GM23338 (cell line): ENCODE measurements around the gene ZSWIM5. TPM values are rescaled to one million over a fixed set of nuclear protein-coding genes. Genes with fewer than 3 reads are reported as not detected.

Source experiments
- ATAC-seq: fragments of 200-7000 bp; cut with Tn5 transposase; 3 replicates; pipeline ENCODE4 v1.9.1; 2020
- DNase-seq: peaks from one replicate; pipeline ENCODE4 v3.0.0-alpha.2; 2015; ENCODE audit warnings: low spot score
- H2AFZ ChIP-seq: fragments of 200-600 bp; sonication (generic); 2 replicates; pipeline ENCODE4 v1.8.0; 2016; ENCODE audit warnings: antibody characterized with exemption, mild to moderate bottlenecking, moderate library complexity
- H3F3A ChIP-seq: fragments of 200-600 bp; sonication (generic); replicated peaks from 2 replicates; pipeline ENCODE4 v1.8.0; 2017; ENCODE audit warnings: antibody characterized with exemption, mixed run types, low read depth
- H3K27ac ChIP-seq: fragments of 200-600 bp; sonication (generic); 2 replicates; pipeline ENCODE4 v1.6.1; 2016; ENCODE audit warnings: low read depth
- H3K27me3 ChIP-seq: fragments of 200-600 bp; sonication (generic); 2 replicates; pipeline ENCODE4 v1.8.0; 2016; ENCODE audit warnings: mild to moderate bottlenecking, mixed run types, moderate library complexity; ENCODE audit not compliant: insufficient read depth
- H3K36me3 ChIP-seq: fragments of 200-600 bp; sonication (generic); 2 replicates; pipeline ENCODE4 v1.8.0; 2016; ENCODE audit warnings: mild to moderate bottlenecking; ENCODE audit not compliant: insufficient read depth
- H3K4me1 ChIP-seq: fragments of 200-600 bp; sonication (generic); 2 replicates; pipeline ENCODE4 v1.8.0; 2016; ENCODE audit warnings: mild to moderate bottlenecking, moderate library complexity; ENCODE audit not compliant: insufficient read depth
- H3K4me2 ChIP-seq: fragments of 200-600 bp; sonication (generic); 2 replicates; pipeline ENCODE4 v1.7.1; 2017; ENCODE audit warnings: mixed run types
- H3K4me3 ChIP-seq: fragments of 200-600 bp; sonication (generic); 2 replicates; pipeline ENCODE4 v1.6.1; 2016; ENCODE audit warnings: mixed run types
- H3K79me2 ChIP-seq: fragments of 200-600 bp; sonication (generic); replicated peaks from 2 replicates; pipeline ENCODE4 v1.8.0; 2017; ENCODE audit warnings: mild to moderate bottlenecking; ENCODE audit not compliant: insufficient read depth
- H3K9me2 ChIP-seq: fragments of 200-600 bp; sonication (generic); 2 replicates; pipeline ENCODE4 v1.8.0; 2017; ENCODE audit not compliant: insufficient read depth
- H4K20me1 ChIP-seq: fragments of 200-600 bp; sonication (generic); replicated peaks from 2 replicates; pipeline ENCODE4 v1.8.0; 2017; ENCODE audit warnings: mild to moderate bottlenecking; ENCODE audit not compliant: insufficient read depth
- H3K27ac Mint-ChIP-seq: 2 replicates; pipeline ENCODE4 v1.8.0; 2020; ENCODE audit warnings: inconsistent platforms, mild to moderate bottlenecking, moderate library complexity, mixed read lengths
- H3K27me3 Mint-ChIP-seq: 3 replicates; pipeline ENCODE4 v1.8.0; 2022; ENCODE audit warnings: low read depth, mild to moderate bottlenecking, moderate library complexity, mixed read lengths, inconsistent platforms; ENCODE audit not compliant: insufficient read depth, poor library complexity
- H3K36me3 Mint-ChIP-seq: 3 replicates; pipeline ENCODE4 v1.8.0; 2021; ENCODE audit warnings: low read depth, mild to moderate bottlenecking, inconsistent platforms, moderate library complexity, mixed read lengths
- H3K4me1 Mint-ChIP-seq: 3 replicates; pipeline ENCODE4 v1.8.0; 2020; ENCODE audit warnings: mild to moderate bottlenecking, inconsistent platforms, mixed read lengths
- H3K4me3 Mint-ChIP-seq: 3 replicates; pipeline ENCODE4 v1.8.0; 2021; ENCODE audit warnings: moderate library complexity, mild to moderate bottlenecking, inconsistent platforms, mixed read lengths
- H3K9me3 Mint-ChIP-seq: 3 replicates; pipeline ENCODE4 v1.8.0; 2020; ENCODE audit warnings: moderate library complexity, mild to moderate bottlenecking, inconsistent platforms, mixed read lengths
- CREB1 ChIP-seq: fragments of 250-450 bp; sonication (Bioruptor Pico); IDR thresholded peaks from 2 replicates; pipeline ENCODE4 v1.5.0; 2020; ENCODE audit warnings: low read depth, mild to moderate bottlenecking, moderate library complexity
- EZH2 ChIP-seq: fragments of 200-600 bp; sonication (generic); IDR thresholded peaks from one replicate; pipeline ENCODE4 v1.8.0; 2017; ENCODE audit warnings: antibody characterized with exemption, mild to moderate bottlenecking, low read depth; ENCODE audit not compliant: unreplicated experiment
- EZH2phosphoT487 ChIP-seq: fragments of 200-600 bp; sonication (generic); IDR thresholded peaks from one replicate; pipeline ENCODE4 v1.8.1; 2018; ENCODE audit warnings: antibody characterized with exemption; ENCODE audit not compliant: unreplicated experiment
- JUNB ChIP-seq: IDR thresholded peaks from one replicate; pipeline ENCODE4 v1.6.1; 2016; ENCODE audit warnings: antibody characterized with exemption; ENCODE audit not compliant: unreplicated experiment
- NANOG ChIP-seq: IDR thresholded peaks from 2 replicates; pipeline ENCODE4 v1.6.1; 2016; ENCODE audit warnings: antibody characterized with exemption, borderline replicate concordance
- POLR2AphosphoS5 ChIP-seq: IDR thresholded peaks from 2 replicates; pipeline ENCODE4 v1.6.1; 2016; ENCODE audit warnings: antibody characterized with exemption, low read depth
- ZNF114 ChIP-seq: fragments of 250-450 bp; sonication (Bioruptor Pico); IDR thresholded peaks from 2 replicates; pipeline ENCODE4 v1.5.0; 2020; ENCODE audit warnings: mild to moderate bottlenecking, moderate library complexity
- ZNF331 ChIP-seq: fragments of 250-450 bp; sonication (Bioruptor Pico); IDR thresholded peaks from 2 replicates; pipeline ENCODE4 v1.5.0; 2020; ENCODE audit warnings: low read depth, mild to moderate bottlenecking, moderate library complexity
- polyA plus RNA-seq: library from polyadenylated mRNA; unstranded; fragments of >200 nt; fragmentation: Nextera tagmentation; extraction: Ambion mirVana; gene quantifications from 2 replicates; pipeline ENCODE4 v1.2.1, GENCODE V29; 2016
- total RNA-seq: library from RNA; depleted of rRNA; stranded (reverse); fragments of >200 nt; shearing (Covaris generic); gene quantifications from 2 replicates; pipeline ENCODE4 v1.2.3, GENCODE V29; 2014
- TF ChIP-seq, protein P1 (sequence below): IDR thresholded peaks from one replicate; pipeline ENCODE4 v1.6.1; 2018; ENCODE audit warnings: antibody characterized with exemption; ENCODE audit not compliant: unreplicated experiment
- TF ChIP-seq, protein P2 (sequence below): IDR thresholded peaks from 2 replicates; pipeline ENCODE4 v1.6.1; 2016; ENCODE audit warnings: antibody characterized with exemption
- TF ChIP-seq, protein P3 (sequence below): fragments of 250-450 bp; sonication (Bioruptor Pico); IDR thresholded peaks from 2 replicates; pipeline ENCODE4 v1.5.0; 2020; ENCODE audit warnings: mild to moderate bottlenecking, moderate library complexity
- TF ChIP-seq, protein P4 (sequence below), 2 experiments: fragments of 200-600 bp in 1 of 2; sonication (generic) in 1 of 2; conservative IDR thresholded peaks; 2 replicates each; pipeline versions ENCODE4 v1.5.1 to v1.6.1; 2016 to 2017; ENCODE audit warnings: antibody characterized with exemption in 2 of 2, low read depth in 2 of 2, mild to moderate bottlenecking in 2 of 2, moderate library complexity in 1 of 2

Gene ZSWIM5
- total and polyA plus RNA-seq, 2 experiments from 2014 or later = 0.65 to 3.6 TPM

DNA sequence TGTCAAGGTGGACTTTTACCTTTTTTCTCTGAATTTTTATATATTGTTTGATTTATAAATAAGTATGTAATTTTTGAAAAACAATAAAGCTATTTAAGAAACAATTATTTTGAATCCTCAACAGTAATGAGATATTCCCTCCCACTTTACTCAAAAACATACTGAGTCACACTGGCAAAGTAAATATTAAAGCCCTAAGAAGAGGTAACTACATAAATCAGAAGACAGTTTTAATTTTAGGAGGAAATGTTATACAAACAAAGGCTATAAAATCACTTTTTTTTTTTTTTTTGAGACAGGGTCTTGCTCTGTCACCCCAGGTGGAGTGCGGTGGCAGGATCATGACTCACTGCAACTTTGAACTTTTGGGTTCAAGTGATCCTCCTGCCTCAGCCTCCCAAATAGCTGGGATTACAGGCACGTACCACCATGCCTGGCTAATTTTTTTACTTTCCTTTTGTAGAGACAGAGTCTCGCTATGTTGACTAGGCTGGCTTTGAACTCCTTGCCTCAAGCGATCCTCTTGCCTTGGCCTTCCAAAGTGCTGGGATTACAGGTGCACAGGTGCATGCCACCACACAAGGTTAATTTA lies 36.2 kb downstream of the ZSWIM5 start:
- no peaks in the 10 kb centered on the region for H3K9me2 ChIP-seq
- H4K20me1 ChIP-seq = no peaks in the 10 kb centered on the region
- Mint-ChIP-seq H3K36me3 (no peaks in the 10 kb centered on the region), H3K4me1 (no peaks in the 10 kb centered on the region), H3K9me3 (peaks cover 2% of the 10 kb centered on the region; the same call in 1 of the 3 replicates), H3K27ac (no peak overlapping the region), H3K4me3 (no peak overlapping the region), H3K27me3 (no peaks in the 10 kb centered on the region)
- H3F3A ChIP-seq = no peaks in the 10 kb centered on the region
- H3K27me3 ChIP-seq = no peaks in the 10 kb centered on the region
- no peaks in the 10 kb centered on the region for H3K4me1 ChIP-seq
- H3K36me3 ChIP-seq = no peaks in the 10 kb centered on the region
- H3K27ac ChIP-seq = no peak overlapping the region
- no peak for DNase-seq
- TF ChIP-seq NANOG (no peak), ZNF331 (CRISPR knock-in tag) (no peak), CREB1 (CRISPR knock-in tag) (no peak), EZH2phosphoT487 (no peak), ZNF114 (CRISPR knock-in tag) (no peak), EZH2 (no peak), POLR2AphosphoS5 (no peak), JUNB (no peak)
- TF ChIP-seq, protein P1, sequence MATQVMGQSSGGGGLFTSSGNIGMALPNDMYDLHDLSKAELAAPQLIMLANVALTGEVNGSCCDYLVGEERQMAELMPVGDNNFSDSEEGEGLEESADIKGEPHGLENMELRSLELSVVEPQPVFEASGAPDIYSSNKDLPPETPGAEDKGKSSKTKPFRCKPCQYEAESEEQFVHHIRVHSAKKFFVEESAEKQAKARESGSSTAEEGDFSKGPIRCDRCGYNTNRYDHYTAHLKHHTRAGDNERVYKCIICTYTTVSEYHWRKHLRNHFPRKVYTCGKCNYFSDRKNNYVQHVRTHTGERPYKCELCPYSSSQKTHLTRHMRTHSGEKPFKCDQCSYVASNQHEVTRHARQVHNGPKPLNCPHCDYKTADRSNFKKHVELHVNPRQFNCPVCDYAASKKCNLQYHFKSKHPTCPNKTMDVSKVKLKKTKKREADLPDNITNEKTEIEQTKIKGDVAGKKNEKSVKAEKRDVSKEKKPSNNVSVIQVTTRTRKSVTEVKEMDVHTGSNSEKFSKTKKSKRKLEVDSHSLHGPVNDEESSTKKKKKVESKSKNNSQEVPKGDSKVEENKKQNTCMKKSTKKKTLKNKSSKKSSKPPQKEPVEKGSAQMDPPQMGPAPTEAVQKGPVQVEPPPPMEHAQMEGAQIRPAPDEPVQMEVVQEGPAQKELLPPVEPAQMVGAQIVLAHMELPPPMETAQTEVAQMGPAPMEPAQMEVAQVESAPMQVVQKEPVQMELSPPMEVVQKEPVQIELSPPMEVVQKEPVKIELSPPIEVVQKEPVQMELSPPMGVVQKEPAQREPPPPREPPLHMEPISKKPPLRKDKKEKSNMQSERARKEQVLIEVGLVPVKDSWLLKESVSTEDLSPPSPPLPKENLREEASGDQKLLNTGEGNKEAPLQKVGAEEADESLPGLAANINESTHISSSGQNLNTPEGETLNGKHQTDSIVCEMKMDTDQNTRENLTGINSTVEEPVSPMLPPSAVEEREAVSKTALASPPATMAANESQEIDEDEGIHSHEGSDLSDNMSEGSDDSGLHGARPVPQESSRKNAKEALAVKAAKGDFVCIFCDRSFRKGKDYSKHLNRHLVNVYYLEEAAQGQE = no peak
- TF ChIP-seq, protein P2, sequence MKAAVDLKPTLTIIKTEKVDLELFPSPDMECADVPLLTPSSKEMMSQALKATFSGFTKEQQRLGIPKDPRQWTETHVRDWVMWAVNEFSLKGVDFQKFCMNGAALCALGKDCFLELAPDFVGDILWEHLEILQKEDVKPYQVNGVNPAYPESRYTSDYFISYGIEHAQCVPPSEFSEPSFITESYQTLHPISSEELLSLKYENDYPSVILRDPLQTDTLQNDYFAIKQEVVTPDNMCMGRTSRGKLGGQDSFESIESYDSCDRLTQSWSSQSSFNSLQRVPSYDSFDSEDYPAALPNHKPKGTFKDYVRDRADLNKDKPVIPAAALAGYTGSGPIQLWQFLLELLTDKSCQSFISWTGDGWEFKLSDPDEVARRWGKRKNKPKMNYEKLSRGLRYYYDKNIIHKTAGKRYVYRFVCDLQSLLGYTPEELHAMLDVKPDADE = no peak
- TF ChIP-seq, protein P3, sequence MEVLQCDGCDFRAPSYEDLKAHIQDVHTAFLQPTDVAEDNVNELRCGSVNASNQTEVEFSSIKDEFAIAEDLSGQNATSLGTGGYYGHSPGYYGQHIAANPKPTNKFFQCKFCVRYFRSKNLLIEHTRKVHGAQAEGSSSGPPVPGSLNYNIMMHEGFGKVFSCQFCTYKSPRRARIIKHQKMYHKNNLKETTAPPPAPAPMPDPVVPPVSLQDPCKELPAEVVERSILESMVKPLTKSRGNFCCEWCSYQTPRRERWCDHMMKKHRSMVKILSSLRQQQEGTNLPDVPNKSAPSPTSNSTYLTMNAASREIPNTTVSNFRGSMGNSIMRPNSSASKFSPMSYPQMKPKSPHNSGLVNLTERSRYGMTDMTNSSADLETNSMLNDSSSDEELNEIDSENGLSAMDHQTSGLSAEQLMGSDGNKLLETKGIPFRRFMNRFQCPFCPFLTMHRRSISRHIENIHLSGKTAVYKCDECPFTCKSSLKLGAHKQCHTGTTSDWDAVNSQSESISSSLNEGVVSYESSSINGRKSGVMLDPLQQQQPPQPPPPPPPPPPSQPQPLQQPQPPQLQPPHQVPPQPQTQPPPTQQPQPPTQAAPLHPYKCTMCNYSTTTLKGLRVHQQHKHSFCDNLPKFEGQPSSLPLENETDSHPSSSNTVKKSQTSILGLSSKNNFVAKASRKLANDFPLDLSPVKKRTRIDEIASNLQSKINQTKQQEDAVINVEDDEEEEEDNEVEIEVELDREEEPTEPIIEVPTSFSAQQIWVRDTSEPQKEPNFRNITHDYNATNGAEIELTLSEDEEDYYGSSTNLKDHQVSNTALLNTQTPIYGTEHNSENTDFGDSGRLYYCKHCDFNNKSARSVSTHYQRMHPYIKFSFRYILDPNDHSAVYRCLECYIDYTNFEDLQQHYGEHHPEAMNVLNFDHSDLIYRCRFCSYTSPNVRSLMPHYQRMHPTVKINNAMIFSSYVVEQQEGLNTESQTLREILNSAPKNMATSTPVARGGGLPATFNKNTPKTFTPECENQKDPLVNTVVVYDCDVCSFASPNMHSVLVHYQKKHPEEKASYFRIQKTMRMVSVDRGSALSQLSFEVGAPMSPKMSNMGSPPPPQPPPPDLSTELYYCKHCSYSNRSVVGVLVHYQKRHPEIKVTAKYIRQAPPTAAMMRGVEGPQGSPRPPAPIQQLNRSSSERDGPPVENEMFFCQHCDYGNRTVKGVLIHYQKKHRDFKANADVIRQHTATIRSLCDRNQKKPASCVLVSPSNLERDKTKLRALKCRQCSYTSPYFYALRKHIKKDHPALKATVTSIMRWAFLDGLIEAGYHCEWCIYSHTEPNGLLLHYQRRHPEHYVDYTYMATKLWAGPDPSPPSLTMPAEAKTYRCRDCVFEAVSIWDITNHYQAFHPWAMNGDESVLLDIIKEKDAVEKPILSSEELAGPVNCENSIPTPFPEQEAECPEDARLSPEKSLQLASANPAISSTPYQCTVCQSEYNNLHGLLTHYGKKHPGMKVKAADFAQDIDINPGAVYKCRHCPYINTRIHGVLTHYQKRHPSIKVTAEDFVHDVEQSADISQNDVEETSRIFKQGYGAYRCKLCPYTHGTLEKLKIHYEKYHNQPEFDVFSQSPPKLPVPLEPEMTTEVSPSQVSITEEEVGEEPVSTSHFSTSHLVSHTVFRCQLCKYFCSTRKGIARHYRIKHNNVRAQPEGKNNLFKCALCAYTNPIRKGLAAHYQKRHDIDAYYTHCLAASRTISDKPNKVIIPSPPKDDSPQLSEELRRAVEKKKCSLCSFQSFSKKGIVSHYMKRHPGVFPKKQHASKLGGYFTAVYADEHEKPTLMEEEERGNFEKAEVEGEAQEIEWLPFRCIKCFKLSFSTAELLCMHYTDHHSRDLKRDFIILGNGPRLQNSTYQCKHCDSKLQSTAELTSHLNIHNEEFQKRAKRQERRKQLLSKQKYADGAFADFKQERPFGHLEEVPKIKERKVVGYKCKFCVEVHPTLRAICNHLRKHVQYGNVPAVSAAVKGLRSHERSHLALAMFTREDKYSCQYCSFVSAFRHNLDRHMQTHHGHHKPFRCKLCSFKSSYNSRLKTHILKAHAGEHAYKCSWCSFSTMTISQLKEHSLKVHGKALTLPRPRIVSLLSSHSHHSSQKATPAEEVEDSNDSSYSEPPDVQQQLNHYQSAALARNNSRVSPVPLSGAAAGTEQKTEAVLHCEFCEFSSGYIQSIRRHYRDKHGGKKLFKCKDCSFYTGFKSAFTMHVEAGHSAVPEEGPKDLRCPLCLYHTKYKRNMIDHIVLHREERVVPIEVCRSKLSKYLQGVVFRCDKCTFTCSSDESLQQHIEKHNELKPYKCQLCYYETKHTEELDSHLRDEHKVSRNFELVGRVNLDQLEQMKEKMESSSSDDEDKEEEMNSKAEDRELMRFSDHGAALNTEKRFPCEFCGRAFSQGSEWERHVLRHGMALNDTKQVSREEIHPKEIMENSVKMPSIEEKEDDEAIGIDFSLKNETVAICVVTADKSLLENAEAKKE (CRISPR knock-in tag) = no peak
- TF ChIP-seq, protein P4, sequence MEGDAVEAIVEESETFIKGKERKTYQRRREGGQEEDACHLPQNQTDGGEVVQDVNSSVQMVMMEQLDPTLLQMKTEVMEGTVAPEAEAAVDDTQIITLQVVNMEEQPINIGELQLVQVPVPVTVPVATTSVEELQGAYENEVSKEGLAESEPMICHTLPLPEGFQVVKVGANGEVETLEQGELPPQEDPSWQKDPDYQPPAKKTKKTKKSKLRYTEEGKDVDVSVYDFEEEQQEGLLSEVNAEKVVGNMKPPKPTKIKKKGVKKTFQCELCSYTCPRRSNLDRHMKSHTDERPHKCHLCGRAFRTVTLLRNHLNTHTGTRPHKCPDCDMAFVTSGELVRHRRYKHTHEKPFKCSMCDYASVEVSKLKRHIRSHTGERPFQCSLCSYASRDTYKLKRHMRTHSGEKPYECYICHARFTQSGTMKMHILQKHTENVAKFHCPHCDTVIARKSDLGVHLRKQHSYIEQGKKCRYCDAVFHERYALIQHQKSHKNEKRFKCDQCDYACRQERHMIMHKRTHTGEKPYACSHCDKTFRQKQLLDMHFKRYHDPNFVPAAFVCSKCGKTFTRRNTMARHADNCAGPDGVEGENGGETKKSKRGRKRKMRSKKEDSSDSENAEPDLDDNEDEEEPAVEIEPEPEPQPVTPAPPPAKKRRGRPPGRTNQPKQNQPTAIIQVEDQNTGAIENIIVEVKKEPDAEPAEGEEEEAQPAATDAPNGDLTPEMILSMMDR (conservative IDR thresholded peaks at IDR 0.05; ENCODE audit: low read depth in 2 of 2) = no peak
- H2AFZ ChIP-seq = no peak overlapping the region
- no peak overlapping the region for H3K4me2 ChIP-seq
- no peaks in the 10 kb centered on the region for H3K79me2 ChIP-seq
- H3K4me3 ChIP-seq = no peak overlapping the region
- no peak for ATAC-seq
